ENCODE data around the gene ADPRH. TPM values are rescaled to one million over a fixed set of nuclear protein-coding genes. Genes with fewer than 3 reads are reported as not detected.
"Not testable (repeated sequence)": the region's sequence is repeated elsewhere in the genome, so short reads cannot be mapped to it uniquely, and the experiment has no call there.

Gene ADPRH
- total and polyA plus RNA-seq, 7 donors: 1.2 to 11.6 (median 7.2) TPM

DNA sequence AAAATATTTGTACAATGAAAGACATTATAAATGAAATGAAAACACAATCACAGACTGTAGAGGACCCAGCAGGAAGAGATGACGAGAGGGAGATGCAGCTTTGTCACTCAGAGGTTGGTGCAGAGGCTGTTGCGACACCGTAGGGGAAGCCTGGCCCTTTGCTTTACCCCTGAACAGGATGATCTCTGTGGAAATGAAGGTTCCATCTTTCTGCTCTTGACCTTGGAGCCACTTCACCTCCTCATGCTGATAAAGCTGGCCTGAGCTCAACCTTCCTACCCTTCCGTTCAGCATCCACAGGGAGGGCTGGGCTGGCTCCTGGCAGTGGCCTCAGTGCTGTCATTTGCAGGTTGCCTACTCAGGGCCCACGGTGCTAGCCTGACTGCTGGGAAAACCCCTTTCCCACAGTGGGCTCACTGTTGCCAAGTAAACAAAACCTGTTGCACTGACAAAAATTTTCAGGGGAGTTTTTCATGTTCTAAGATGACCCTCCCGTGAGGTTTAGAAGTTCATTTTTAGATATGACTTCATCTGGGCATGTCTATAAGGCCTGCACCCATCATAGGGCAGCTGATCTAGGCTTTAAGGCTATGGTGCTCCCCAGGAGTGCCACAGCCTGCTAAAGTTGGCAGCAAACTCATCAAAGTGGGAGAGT is 16.9 kb upstream of the ADPRH start:
- H3K4me3 ChIP-seq: no peak overlapping the region
- DNase-seq: no peak
- no peak overlapping the region for H3K27ac ChIP-seq
- intact Hi-C loops (cut with DNase I): no loop called here
- 57 to 67% methylated on average over 6 of the region's 6 CpGs for WGBS, 2 donors
- no peaks in the 10 kb centered on the region for H3K4me1 ChIP-seq
- H3K36me3 ChIP-seq: no peaks in the 10 kb centered on the region
- H3K27me3 ChIP-seq: no peaks in the 10 kb centered on the region
- H3K9me3 ChIP-seq: no peaks in the 10 kb centered on the region
- TF ChIP-seq POLR2AphosphoS5 (IDR thresholded peaks at IDR 0.05) (no peak), POLR2A (IDR thresholded peaks at IDR 0.05) (no peak), EP300 (IDR thresholded peaks at IDR 0.05) (no peak)
- TF ChIP-seq, protein P1, sequence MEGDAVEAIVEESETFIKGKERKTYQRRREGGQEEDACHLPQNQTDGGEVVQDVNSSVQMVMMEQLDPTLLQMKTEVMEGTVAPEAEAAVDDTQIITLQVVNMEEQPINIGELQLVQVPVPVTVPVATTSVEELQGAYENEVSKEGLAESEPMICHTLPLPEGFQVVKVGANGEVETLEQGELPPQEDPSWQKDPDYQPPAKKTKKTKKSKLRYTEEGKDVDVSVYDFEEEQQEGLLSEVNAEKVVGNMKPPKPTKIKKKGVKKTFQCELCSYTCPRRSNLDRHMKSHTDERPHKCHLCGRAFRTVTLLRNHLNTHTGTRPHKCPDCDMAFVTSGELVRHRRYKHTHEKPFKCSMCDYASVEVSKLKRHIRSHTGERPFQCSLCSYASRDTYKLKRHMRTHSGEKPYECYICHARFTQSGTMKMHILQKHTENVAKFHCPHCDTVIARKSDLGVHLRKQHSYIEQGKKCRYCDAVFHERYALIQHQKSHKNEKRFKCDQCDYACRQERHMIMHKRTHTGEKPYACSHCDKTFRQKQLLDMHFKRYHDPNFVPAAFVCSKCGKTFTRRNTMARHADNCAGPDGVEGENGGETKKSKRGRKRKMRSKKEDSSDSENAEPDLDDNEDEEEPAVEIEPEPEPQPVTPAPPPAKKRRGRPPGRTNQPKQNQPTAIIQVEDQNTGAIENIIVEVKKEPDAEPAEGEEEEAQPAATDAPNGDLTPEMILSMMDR (IDR thresholded peaks at IDR 0.05): no peak

DNA sequence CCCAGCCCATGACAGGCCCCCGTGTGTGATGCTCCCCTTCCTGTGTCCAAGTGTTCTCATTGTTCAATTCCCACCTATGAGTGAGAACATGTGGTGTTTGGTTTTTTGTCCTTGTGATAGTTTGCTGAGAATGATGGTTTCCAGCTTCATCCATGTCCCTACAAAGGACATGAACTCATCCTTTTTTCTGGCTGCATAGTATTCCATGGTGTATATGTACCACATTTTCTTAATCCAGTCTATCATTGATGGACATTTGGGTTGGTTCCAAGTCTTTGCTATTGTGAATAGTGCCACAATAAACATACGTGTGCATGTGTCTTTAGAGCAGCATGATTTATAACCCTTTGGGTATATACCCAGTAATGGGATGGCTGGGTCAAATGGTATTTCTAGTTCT is 16.0 kb upstream of the ADPRH start:
- H3K9me3 ChIP-seq; DNase-seq; H3K36me3 ChIP-seq; H3K27me3 ChIP-seq; intact Hi-C loops (cut with DNase I); H3K27ac ChIP-seq; H3K4me3 ChIP-seq; H3K4me1 ChIP-seq: not testable (repeated sequence)
- WGBS, 2 donors: 85 to 89% methylated on average over 2 of the region's 2 CpGs

DNA sequence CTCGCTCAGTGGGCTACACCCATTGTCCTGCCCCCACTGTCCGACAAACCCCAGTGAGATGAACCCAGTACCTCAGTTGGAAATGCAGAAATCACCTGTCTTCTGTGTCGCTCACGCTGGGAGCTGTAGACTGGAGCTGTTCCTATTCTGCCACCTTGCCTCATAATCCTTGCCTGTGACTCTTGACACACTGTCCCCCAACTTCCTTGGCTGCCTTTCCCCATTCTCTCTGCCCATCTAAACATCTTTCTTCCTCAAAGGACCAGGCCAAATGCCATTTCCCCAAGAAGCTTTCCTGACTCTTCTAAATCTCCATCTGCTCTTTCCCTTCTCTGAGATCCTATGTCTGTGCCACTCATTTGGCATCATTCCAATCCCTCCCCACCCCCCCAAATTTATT is 10.1 kb upstream of the ADPRH start:
- Histone ChIP-seq H3K4me1 (no peaks in the 10 kb centered on the region), H3K4me3 (no peak overlapping the region), H3K27ac (no peak overlapping the region), H3K36me3 (no peaks in the 10 kb centered on the region), H3K27me3 (no peaks in the 10 kb centered on the region), H3K9me3 (no peaks in the 10 kb centered on the region)
- 78 to 87% methylated on average over 4 of the region's 4 CpGs for WGBS, 2 donors
- no peak for DNase-seq
- intact Hi-C loops (cut with DNase I): no loop called here
- TF ChIP-seq EP300 (IDR thresholded peaks at IDR 0.05) (no peak), POLR2A (IDR thresholded peaks at IDR 0.05) (no peak), POLR2AphosphoS5 (IDR thresholded peaks at IDR 0.05) (no peak)
- TF ChIP-seq, protein P1 (IDR thresholded peaks at IDR 0.05): no peak

DNA sequence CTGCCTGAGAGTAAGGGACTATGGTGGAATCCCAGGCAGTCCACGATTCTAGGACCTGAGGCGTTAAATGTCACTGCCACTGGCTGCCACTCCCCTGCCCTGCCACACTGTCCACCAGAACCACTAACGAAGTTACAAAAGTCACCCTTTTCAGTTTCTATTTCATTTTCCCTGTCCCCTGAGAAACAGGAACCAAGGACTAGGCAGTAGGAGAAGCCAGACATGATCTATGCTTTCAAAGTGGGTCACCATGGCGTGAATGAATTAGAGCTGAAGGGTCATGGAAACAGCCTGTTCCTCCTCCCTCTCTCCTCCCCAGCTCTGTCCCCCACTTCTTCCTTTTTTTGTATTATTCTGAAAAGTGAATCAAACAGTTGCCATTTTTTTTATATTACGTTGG is 9.1 kb upstream of the ADPRH start:
- H3K27ac ChIP-seq: peak overlapping the region in 1 of 4 donors; percentile 20
- intact Hi-C loops (cut with DNase I): no loop called here
- TF ChIP-seq EP300 (IDR thresholded peaks at IDR 0.05) (no peak), POLR2A (IDR thresholded peaks at IDR 0.05) (no peak), POLR2AphosphoS5 (IDR thresholded peaks at IDR 0.05) (no peak)
- TF ChIP-seq, protein P1 (IDR thresholded peaks at IDR 0.05): no peak

DNA sequence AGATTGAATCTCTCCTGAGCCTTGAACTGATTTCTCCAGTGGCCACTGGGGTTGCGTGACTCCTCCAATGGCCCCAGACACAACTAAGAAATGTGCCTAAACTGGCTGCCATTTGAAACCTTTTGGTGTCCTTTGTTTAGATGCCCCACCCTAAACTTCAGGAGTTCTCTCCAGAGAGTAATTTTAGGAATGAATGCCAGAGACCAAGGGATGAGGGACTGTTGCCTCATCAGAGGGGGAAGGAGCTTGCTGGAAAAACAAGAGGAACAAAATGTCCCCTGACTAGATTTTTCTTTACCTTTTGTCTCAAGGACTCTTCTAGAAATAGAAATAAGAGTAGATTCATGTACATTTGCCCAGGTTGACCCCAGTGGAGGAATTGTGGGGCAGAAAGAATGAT is 8.1 kb upstream of the ADPRH start:
- H3K4me3 ChIP-seq: no peak overlapping the region
- no peak for TF ChIP-seq POLR2AphosphoS5 (IDR thresholded peaks at IDR 0.05)
- no peaks in the 10 kb centered on the region for H3K9me3 ChIP-seq
- no peak for DNase-seq
- WGBS, 2 donors: 98 to 100% methylated on average over 1 of the region's 1 CpG
- no peaks in the 10 kb centered on the region for H3K36me3 ChIP-seq
- H3K27me3 ChIP-seq: no peaks in the 10 kb centered on the region
- H3K27ac ChIP-seq: peak overlapping the region in 1 of 4 donors; percentile 4
- intact Hi-C loops (cut with DNase I): no loop called here
- H3K4me1 ChIP-seq: no peaks in the 10 kb centered on the region

More for the DNA sequence above, 9.1 kb upstream of the ADPRH start:
- no peak overlapping the region for H3K4me3 ChIP-seq
- no peaks in the 10 kb centered on the region for H3K9me3 ChIP-seq
- WGBS, 2 donors: 72 to 74% methylated on average over 5 of the region's 5 CpGs
- no peak for DNase-seq
- H3K4me1 ChIP-seq: no peaks in the 10 kb centered on the region
- H3K36me3 ChIP-seq: no peaks in the 10 kb centered on the region
- no peaks in the 10 kb centered on the region for H3K27me3 ChIP-seq

DNA sequence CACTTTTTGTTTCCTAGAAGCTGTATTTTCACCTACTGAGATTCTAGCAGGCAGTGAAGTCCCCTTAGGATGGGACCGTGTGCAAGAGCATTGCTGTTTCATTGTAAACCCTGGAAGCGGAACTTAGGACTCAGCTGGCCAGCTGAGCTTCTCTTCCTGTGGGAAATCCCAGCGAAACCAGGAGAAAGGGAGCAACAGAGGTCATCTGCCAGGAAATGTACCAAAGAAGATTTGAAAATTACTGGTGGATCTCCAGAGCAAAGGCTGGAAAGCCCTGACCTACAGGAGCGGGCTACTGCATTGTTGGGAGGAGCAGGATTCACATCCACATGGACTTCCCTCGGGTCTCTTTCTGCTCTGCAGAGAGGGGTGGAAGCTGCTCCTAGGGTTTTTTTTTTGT is 7.6 kb upstream of the ADPRH start:
- WGBS, 2 donors: 83 to 85% methylated on average over 5 of the region's 5 CpGs
- TF ChIP-seq POLR2AphosphoS5 (IDR thresholded peaks at IDR 0.05): no peak
- TF ChIP-seq EP300 (IDR thresholded peaks at IDR 0.05): no peak
- no peak for TF ChIP-seq POLR2A (IDR thresholded peaks at IDR 0.05)
- DNase-seq: no peak
- Histone ChIP-seq H3K4me3 (no peak overlapping the region), H3K36me3 (no peaks in the 10 kb centered on the region), H3K27ac (peak overlapping the region in 1 of 4 donors; percentile 4), H3K4me1 (no peaks in the 10 kb centered on the region), H3K9me3 (no peaks in the 10 kb centered on the region), H3K27me3 (no peaks in the 10 kb centered on the region)
- intact Hi-C loops (cut with DNase I): no loop called here
